PC-9 (cell line): ENCODE data around the gene DNAJC11.

ENCODE experiments used
- EZH2 ChIP-seq: fragments of 200-600 bp; sonication (generic); IDR thresholded peaks from 2 replicates; pipeline ENCODE4 v1.8.0; 2017; ENCODE audit warnings: antibody characterized with exemption, low read depth
- TF ChIP-seq, protein P1 (sequence below): fragments of 200-600 bp; sonication (generic); conservative IDR thresholded peaks from 2 replicates; pipeline ENCODE4 v1.6.1; 2017; ENCODE audit warnings: mixed run types, antibody characterized with exemption, mild to moderate bottlenecking, moderate library complexity

GRCh38 chr1:6592865-6593593 lies 108.6 kb downstream of the DNAJC11 start:
- TF ChIP-seq, protein P1, sequence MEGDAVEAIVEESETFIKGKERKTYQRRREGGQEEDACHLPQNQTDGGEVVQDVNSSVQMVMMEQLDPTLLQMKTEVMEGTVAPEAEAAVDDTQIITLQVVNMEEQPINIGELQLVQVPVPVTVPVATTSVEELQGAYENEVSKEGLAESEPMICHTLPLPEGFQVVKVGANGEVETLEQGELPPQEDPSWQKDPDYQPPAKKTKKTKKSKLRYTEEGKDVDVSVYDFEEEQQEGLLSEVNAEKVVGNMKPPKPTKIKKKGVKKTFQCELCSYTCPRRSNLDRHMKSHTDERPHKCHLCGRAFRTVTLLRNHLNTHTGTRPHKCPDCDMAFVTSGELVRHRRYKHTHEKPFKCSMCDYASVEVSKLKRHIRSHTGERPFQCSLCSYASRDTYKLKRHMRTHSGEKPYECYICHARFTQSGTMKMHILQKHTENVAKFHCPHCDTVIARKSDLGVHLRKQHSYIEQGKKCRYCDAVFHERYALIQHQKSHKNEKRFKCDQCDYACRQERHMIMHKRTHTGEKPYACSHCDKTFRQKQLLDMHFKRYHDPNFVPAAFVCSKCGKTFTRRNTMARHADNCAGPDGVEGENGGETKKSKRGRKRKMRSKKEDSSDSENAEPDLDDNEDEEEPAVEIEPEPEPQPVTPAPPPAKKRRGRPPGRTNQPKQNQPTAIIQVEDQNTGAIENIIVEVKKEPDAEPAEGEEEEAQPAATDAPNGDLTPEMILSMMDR, result no peak
- no peak for TF ChIP-seq EZH2
